Peyer's patch (tissue), 4 donors: ENCODE measurements around the gene QSER1. TPM values are rescaled to one million over a fixed set of nuclear protein-coding genes. Genes with fewer than 3 reads are reported as not detected.
A peak's percentile ranks its signal among the peaks of the same experiment; 100 is the strongest.
"Not testable (repeated sequence)": the region's sequence is repeated elsewhere in the genome, so short reads cannot be mapped to it uniquely, and the experiment has no call there.

Experiments used
- DNase-seq, 3 donors: peaks; one replicate each; pipeline ENCODE4 v3.0.0-alpha.2; 2017 to 2019
- H3K27ac ChIP-seq, 4 donors: fragments of 200-600 bp; sonication (generic); one replicate each; pipeline ENCODE4 v1.5.1; 2016 to 2019
- H3K27me3 ChIP-seq, 2 donors: fragments of 200-600 bp; sonication (generic); one replicate each; pipeline ENCODE4 v1.5.1; 2019
- H3K36me3 ChIP-seq, 3 donors: fragments of 200-600 bp; sonication (generic); one replicate each; pipeline ENCODE4 v1.5.1; 2016 to 2019
- H3K4me1 ChIP-seq, 4 donors: fragments of 200-600 bp; sonication (generic); one replicate each; pipeline ENCODE4 v1.5.1; 2016 to 2019
- H3K4me3 ChIP-seq, 4 donors: fragments of 200-600 bp; sonication (generic); 1 replicate in 3 of 4; 2 replicates in 1 of 4; pipeline ENCODE4 v1.5.1; 2016 to 2019; ENCODE audit warnings: mild to moderate bottlenecking in 1 of 4
- H3K9me3 ChIP-seq, 4 donors: fragments of 200-600 bp; sonication (generic); one replicate each; pipeline ENCODE4 v1.5.1; 2016 to 2019; ENCODE audit warnings: mild to moderate bottlenecking in 1 of 4
- CTCF ChIP-seq, 6 experiments: fragments of 450-650 bp in 4 of 6; fragments of 200-600 bp in 2 of 6; sonication (generic) in 1 of 6; IDR thresholded peaks; one replicate each; pipeline ENCODE4 v1.5.1; 2017 to 2019; ENCODE audit warnings: antibody characterized with exemption in 6 of 6, mild to moderate bottlenecking in 3 of 6, moderate library complexity in 1 of 6
- POLR2A ChIP-seq, 2 donors: fragments of 450-650 bp; IDR thresholded peaks; one replicate each; pipeline ENCODE4 v1.5.1; 2017; ENCODE audit warnings: antibody characterized with exemption in 2 of 2, mild to moderate bottlenecking in 2 of 2, moderate library complexity in 2 of 2
- total RNA-seq, 4 donors: library from RNA; depleted of rRNA; stranded (reverse); fragments of >200 nt; gene quantifications; one replicate each; pipeline ENCODE4 v1.1.0, GENCODE V29; 2016

QSER1 gene
- total RNA-seq, 4 donors from 2014 or later, result 17.7 to 111 (median 21.9) TPM

GRCh38 chr11:32852207-32852606, 40.4 kb upstream of the QSER1 start:
- no peaks in the 10 kb centered on the region for H3K9me3 ChIP-seq
- peak in 1 of 3 donors; percentile 62 for DNase-seq
- H3K4me1 ChIP-seq, result no peaks in the 10 kb centered on the region
- peak overlapping the region in 1 of 4 donors; percentile 5 for H3K27ac ChIP-seq
- H3K4me3 ChIP-seq, result no peak overlapping the region
- no peaks in the 10 kb centered on the region for H3K27me3 ChIP-seq
- no peak for TF ChIP-seq POLR2A (IDR thresholded peaks at IDR 0.05)
- TF ChIP-seq CTCF (IDR thresholded peaks at IDR 0.05), result no peak
- no peaks in the 10 kb centered on the region for H3K36me3 ChIP-seq

GRCh38 chr11:32855601-32856000, 37.0 kb upstream of the QSER1 start:
- H3K36me3 ChIP-seq, result no peaks in the 10 kb centered on the region
- H3K4me1 ChIP-seq, result no peaks in the 10 kb centered on the region
- H3K4me3 ChIP-seq, result no peak overlapping the region
- no peaks in the 10 kb centered on the region for H3K9me3 ChIP-seq
- TF ChIP-seq CTCF (IDR thresholded peaks at IDR 0.05) (no peak), POLR2A (IDR thresholded peaks at IDR 0.05) (no peak)
- no peak overlapping the region for H3K27ac ChIP-seq
- no peaks in the 10 kb centered on the region for H3K27me3 ChIP-seq
- no peak for DNase-seq

GRCh38 chr11:32858731-32859130, 33.9 kb upstream of the QSER1 start:
- no peaks in the 10 kb centered on the region for H3K9me3 ChIP-seq
- H3K27me3 ChIP-seq, result no peaks in the 10 kb centered on the region
- H3K4me3 ChIP-seq, result no peak overlapping the region
- TF ChIP-seq CTCF (IDR thresholded peaks at IDR 0.05), result no peak
- no peak for TF ChIP-seq POLR2A (IDR thresholded peaks at IDR 0.05)
- DNase-seq, result no peak
- no peak overlapping the region for H3K27ac ChIP-seq
- H3K36me3 ChIP-seq, result no peaks in the 10 kb centered on the region
- no peaks in the 10 kb centered on the region for H3K4me1 ChIP-seq

- Histone ChIP-seq H3K27ac (no peak overlapping the region), H3K27me3 (no peaks in the 10 kb centered on the region), H3K9me3 (no peaks in the 10 kb centered on the region), H3K36me3 (no peaks in the 10 kb centered on the region), H3K4me1 (no peaks in the 10 kb centered on the region), H3K4me3 (no peak overlapping the region)
- TF ChIP-seq CTCF (IDR thresholded peaks at IDR 0.05), result no peak
- no peak for TF ChIP-seq POLR2A (IDR thresholded peaks at IDR 0.05)
- no peak for DNase-seq
Observed at GRCh38 chr11:32861850-32862577, 30.6 kb upstream of the QSER1 start.

GRCh38 chr11:32864555-32864954, 28.1 kb upstream of the QSER1 start:
- Histone ChIP-seq H3K27ac (no peak overlapping the region), H3K27me3 (no peaks in the 10 kb centered on the region), H3K9me3 (no peaks in the 10 kb centered on the region), H3K4me1 (no peaks in the 10 kb centered on the region), H3K36me3 (no peaks in the 10 kb centered on the region), H3K4me3 (no peak overlapping the region)
- no peak for DNase-seq
- TF ChIP-seq POLR2A (IDR thresholded peaks at IDR 0.05) (no peak), CTCF (IDR thresholded peaks at IDR 0.05) (no peak)

- H3K4me1 ChIP-seq, H3K27ac ChIP-seq, DNase-seq, H3K9me3 ChIP-seq, H3K27me3 ChIP-seq, H3K36me3 ChIP-seq, H3K4me3 ChIP-seq: not testable (repeated sequence)
Observed at GRCh38 chr11:32868752-32869151, 23.9 kb upstream of the QSER1 start.
